HG03439 (cell line): ENCODE data around the gene CAT.

ENCODE experiments used
- ATAC-seq: cut with Tn5 transposase; IDR thresholded peaks from one replicate; pipeline ENCODE4 v1.9.1; 2021; ENCODE audit warnings: mild to moderate bottlenecking, moderate library complexity; ENCODE audit not compliant: unreplicated experiment

The CAT gene

DNA sequence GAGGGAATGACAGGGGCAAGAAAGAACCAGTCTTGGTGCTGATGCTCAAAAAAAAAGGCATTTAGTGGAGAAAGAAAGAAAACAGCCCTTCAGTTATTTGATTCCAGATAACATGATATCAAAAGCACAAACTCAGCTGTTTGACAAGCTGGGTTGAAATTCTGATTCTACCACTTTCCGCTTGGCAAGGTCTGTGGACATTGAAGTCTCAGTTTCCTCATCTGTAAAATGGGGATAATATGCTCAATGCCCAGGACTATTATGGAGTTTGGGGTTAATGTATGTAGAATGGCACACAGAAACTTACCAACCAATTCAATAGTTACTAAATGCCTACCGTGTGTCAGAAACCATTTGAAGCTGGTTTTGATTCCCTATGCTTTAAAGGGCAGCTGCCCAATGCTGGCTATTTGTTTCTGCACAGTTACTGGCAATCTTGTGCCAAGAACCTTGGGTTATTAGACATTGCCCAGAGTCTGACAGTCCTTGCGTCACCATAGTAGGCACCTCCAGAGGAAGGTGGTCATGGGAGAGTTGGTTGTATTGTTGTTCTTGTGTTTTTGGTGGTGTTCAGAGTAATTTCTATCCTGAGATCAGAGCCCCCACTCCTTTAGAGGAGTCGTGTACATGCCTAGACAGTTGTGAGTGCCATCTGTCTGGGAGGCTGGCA, 55.3 kb downstream of the CAT start:
- no peak for ATAC-seq

DNA sequence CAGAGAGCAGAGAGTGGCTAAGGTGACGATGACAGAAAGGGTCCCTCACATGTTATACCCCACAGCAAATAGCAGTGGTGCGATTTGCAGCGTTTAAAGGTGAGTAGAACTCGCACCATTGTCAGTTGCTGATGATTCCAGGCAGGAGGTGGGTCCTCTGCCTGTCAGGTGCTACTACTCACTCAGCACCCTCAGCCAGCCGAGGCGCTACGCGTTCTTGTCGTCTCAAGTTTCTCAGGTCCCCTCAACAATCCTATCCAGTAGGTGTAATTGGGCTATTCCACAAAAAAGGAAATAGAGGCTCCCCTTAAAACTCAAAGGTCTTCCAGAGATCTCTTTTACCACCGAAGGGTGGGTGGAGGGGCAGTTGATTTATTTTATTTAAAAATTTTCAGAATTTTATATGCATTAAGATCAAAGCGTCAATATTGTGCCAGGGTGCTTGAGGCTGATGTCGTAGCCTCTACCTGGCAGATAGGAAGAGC, 56.5 kb downstream of the CAT start:
- no peak for ATAC-seq

GRCh38 chr11:34495724-34496377, 57.1 kb downstream of the CAT start:
- no peak for ATAC-seq

GRCh38 chr11:34499719-34500500, 61.2 kb downstream of the CAT start:
- no peak for ATAC-seq

GRCh38 chr11:34501500-34501899, 62.8 kb downstream of the CAT start:
- ATAC-seq: no peak

DNA sequence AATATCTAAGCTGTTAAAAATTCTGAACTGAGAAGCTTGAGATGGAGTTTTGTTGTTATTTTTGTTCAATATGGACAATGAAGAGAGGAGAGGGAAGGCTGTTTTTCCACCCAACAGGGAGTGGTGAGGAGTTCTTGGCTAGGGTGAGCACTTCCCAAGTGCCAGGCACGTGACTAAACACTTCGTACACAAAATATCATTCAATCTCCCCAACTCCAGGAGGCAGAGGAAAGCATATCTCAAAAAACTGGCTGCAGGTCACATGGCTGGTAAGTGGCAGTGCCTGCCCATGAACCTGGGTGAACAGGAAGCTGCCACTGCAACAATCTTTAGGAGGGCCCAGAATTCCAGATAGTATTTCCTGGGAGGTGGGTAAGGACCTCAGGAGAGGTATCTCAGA, 63.2 kb downstream of the CAT start:
- ATAC-seq: no peak

DNA sequence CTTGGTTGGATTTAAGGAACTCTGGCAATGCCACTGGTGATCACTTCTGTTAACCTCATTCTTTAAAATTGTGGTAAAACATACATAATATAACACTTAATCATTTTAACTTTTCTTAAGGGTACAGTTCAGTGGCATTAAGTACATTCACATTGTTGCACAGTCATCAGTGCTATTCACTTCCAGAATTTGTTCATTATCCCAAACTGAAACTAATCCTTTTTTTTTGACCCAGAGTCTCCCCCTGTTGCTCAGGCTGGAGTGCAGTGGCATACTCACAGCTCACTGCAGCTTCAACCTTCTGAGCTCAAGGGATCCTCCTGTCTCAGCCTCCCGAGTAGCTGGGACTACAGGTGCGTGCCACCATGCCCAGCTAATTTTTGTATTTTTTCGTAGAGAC, 64.2 kb downstream of the CAT start:
- no peak for ATAC-seq

GRCh38 chr11:34505874-34506273, 67.1 kb downstream of the CAT start:
- ATAC-seq: no peak

GRCh38 chr11:34507156-34507555, 68.4 kb downstream of the CAT start:
- no peak for ATAC-seq

- no peak for ATAC-seq
These were observed 68.9 kb downstream of the CAT start for GRCh38 chr11:34507610-34508009.

DNA sequence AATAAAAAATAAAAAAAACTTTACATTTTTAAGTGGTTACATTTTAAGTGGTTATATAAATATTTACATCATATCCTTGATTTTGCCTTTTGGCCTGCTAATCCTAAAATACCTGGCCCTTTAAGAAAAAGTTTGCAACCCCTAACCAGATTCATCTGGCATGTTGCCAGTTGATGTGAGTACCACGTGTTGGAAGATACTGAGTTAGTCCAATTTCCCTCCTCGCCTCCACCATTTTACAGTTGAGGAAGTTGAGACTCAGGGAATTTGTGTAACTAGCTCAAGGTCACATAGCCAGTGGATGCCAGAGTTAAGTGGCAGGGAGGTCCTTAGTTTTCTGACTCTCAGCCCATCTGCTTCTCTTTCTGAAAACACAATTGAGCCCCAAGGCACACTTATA, 69.8 kb downstream of the CAT start:
- no peak for ATAC-seq

GRCh38 chr11:34509336-34509876, 70.7 kb downstream of the CAT start:
- ATAC-seq: no peak

DNA sequence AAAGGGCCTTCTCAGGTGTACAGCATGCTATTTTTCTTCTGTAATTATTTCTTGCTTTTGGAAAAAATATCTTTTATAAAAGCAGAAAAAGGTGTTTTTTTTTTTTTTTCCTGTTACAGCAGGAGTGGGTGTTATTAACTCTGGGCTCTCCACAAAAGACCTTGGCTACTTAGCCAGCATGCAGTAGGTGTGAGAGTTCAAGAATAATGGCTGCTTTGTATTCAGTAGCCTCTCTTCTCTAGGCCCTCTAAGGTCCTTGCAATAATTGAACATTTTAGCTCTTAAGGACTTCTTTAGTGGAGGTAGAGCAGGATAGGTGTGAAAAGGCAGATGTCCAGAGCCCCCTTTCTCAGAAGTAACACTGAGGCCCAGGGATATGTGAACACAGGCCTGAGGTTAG, 71.5 kb downstream of the CAT start:
- no peak for ATAC-seq

GRCh38 chr11:34510673-34511072, 71.9 kb downstream of the CAT start:
- no peak for ATAC-seq

- ATAC-seq: peak; percentile 87
These were observed 74.3 kb downstream of the CAT start for GRCh38 chr11:34512840-34513681.

DNA sequence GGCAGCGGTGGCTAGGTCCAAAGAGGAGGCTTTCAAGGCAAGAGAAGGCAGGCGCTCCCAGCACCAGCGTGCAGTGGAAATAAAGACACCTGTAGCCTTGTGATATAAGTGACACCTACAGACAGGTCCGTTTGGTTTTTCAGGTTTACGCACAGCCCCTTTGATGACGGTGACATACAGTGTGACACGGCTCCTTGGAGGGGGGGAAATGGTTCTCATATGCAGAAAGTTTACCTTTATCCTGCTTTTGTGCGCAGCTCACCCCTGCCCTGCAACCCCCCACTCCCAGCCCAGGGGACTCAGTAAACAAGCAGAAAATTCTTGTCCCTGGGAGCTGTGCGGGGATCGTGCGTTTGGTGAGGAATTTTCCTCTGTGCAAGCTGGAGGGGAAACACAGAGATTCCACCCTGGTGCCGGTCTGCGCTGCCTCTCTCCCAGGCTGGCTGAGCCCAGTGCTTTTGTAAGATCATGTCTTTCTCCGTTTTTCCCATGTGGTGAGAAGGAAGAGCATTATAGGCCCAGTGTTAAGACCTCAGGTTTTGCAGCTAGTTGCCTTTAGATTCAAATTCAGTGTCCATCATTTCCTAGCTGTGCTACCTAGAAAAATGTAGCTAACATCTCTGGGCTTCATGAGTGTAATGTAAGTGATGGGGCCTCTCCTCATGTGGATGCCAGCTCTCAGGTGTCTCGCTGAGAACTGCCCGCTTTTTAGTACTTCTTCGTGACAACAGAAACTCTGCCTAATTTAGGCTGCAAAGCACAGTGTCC, 75.1 kb downstream of the CAT start, which contains the start of gene ELF5:
ELF5 (minus strand) TSS at position 113 of the 768 bp plus-strand sequence. CDS start 8,045 bp downstream, outside the sequence.
- no peak for ATAC-seq

GRCh38 chr11:34514597-34514996, 75.9 kb downstream of the CAT start:
- ATAC-seq: no peak

DNA sequence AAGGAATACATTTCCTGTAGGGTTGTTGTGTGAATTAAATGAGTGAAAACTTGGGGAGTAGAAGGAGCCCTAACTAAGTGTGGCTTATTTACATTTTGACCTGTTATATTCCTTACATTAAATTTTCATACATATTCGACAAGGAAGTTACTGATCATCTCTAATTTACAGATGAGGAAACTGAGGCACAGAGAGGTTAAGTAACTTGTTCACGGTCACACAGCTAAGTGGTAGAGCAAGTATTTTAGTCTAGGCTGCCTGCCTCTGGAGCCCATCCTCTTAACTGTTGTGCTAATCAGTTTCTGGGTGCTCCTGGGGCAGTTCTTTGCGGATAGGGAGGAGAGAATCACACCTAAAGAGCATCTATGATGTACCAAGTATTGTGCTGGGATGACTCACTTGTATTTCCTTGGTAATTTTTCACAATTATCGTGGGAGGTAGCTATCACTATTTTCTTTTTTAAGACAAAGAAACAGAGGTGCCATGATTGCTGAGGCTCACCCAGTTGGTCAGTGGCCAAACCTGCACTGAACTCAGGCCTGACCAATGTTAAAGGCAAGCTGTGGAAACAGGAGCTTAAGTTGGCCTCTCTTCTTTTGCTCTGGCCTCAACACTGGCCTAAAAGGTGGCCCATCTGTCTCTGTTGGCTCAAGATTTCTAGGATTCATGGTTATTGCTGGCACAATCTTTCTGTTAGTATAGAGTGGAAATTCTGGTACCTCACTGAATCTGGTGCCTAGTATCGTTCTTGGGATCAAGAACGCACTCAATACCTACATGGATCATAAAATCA, 77.7 kb downstream of the CAT start:
- ATAC-seq: no peak
